ENCODE data around the gene TSPAN16. TPM values are rescaled to one million over a fixed set of nuclear protein-coding genes. Genes with fewer than 3 reads are reported as not detected.

The TSPAN16 gene, protein sequence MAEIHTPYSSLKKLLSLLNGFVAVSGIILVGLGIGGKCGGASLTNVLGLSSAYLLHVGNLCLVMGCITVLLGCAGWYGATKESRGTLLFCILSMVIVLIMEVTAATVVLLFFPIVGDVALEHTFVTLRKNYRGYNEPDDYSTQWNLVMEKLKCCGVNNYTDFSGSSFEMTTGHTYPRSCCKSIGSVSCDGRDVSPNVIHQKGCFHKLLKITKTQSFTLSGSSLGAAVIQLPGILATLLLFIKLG
- not detected in 5 replicates for total RNA-seq (2022; extraction: Qiagen RNA extraction)

DNA sequence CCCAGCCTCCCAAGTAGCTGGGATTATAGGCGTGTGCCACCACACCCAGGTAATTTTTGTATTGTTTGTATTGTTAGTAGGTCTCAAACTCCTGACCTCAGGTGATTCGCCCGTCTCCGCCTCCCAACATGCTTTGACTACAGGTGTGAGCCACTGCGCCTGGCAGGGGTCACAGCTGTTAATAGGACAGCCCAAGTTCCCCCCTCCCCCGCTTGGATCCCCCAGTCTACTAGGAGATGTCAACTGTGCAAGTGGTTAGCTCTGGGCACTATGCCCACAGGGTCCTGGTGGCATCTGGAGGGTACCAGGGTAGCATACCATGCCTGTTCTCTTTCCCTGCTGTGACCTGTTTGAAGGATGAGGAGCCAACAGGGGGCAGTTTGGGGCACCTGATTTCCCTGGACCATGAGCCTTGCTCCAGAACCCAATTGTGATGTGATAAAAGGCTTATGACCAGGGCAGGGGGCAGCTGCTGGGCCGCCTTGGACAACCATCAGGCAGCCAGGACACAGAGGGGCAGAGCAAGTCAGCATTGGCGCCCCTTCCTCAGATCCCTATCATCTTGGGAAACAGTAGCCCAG is at the start of gene TSPAN16:
TSS of gene TSPAN16 (plus strand) at position 496 of the 581 bp plus-strand sequence. CDS start 138 bp downstream, outside the sequence.

DNA sequence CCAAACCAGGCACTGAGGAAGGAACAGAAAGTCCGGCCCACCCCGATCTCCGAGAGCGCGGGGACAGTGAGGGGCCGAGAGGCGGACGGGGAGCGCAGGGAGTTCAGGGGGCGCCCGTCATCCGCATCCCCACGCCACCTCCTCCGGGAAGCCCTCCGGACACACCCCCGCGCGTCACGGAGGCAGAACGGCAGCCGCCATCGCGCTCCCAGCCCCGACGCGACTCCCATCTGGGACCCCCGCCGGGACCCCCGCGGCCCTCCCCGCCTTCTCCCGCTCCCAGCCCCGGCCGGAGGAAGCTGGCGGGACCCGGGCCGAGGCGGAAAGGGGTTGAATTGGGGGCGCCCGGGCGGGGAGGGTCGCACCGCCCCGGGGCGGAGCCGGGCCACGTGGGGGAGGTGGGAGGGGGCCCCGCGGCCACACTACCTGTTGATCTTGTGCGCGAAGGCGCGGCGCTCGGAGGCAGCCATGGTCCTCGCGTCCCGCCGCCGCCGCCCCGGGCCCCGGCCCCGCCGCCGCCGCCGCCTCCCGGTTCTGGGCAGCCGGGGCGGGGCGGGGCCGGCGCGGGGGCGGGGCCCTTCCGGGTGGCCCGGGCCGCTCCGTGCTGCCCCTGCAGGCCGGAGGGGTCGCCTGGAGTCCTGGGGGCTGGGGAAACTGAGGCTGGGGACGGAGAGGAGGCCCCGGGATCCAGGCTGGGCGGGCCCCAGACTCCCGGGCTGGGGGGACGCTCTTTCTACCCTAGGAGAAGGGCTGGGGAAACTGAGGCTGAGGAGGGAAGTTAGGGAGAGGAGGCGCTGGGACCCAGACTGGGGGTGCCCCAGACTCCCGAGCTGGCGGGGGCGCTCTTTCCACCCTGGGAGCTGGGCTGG is 33.8 kb upstream of the TSPAN16 start, which contains the start of gene DOCK6:
TSS of gene DOCK6 (minus strand) at position 554 of the 869 bp plus-strand sequence. CDS start at position 470, 84 bp downstream.

DNA sequence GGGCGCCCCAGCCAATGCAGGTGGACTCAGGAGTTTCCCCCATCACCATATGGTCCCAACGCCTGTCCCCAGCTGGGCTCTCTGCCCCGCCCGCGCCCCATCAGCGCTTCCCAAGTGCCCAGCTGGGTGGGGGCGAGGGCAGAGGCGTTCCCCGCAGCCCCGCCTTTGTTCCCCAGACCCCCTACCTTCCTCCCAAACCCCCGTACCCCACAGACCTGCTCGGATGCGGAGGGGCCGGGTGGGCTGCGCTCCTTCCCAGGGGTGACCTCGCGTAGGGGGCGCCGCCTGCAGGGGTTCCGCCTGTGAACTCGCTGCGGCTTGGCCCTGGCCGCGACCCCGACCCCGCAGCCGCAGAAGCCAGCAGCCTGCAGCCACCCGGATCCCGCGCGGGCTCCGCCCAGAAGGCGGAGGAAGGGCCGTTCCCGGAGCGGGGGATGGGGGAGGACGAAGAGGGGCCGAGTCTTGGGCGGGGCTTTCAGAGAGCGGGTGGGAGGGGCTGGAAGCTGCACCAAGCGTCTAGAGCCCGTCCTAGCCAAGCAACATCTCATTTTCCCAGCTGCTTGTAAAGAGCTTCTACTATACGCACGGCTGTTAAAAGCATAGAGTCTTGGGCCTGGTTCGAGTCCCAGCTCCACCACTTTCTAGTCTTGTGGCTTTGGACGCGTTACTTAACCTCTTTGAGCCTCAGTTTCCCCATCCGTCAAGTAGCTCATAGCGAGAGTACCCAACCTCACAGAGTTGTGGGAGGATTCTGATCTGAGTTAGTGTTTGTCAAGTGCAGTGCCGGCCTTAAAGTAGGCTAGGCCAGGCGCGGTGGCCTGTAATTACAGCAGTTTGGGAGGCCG is 43.5 kb downstream of the TSPAN16 start, which contains the start of gene RAB3D:
TSS of gene RAB3D (minus strand) at position 404 of the 845 bp plus-strand sequence. CDS start 2,258 bp downstream, outside the sequence.

DNA sequence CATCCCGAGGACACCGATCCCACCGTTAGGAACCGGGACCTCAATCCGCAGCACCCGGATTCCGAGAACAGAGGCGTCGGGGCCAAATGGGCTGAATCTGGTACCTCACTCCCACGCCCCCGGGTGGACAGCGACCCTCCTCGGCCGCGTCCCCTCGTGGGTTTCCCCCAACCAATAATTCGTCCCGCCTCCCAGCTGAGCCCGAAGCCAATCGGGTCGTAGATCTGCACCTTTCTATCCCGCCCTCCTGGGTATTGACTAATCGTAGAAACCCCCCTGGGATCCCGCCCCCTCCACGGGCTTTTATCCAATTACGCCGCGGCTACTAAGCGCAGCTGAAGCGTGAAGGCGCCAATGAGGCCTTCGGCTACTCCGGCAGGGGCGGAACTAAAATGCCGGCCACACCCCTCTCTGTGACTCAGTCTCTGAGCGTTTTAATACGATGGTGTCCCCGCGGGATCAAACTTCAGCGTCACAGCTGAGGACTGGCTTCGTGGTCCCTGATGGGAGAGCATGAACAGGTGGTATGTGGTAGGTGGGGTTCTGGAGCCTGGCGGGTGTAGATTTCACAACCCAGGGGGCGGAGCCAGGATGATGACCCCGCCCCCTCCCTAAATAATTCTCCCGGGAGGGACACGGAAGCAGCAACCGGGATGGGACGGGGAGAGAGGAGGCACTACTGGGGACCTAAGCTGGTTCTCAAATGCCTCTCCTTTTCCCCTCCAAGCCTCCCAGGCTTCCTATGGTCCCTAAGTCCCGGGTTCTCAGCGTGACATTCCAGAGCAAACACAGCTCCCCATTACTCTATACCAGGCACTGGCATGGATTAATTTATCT is 50.4 kb downstream of the TSPAN16 start, which contains the start of the genes CCDC159 and TMEM205:
TSS of gene CCDC159 (plus strand) at position 416 of the 837 bp plus-strand sequence. CDS start at position 504, 88 bp downstream.
TSS of gene TMEM205 (minus strand) at position 165 of the 837 bp plus-strand sequence. CDS start 649 bp downstream, outside the sequence.

DNA sequence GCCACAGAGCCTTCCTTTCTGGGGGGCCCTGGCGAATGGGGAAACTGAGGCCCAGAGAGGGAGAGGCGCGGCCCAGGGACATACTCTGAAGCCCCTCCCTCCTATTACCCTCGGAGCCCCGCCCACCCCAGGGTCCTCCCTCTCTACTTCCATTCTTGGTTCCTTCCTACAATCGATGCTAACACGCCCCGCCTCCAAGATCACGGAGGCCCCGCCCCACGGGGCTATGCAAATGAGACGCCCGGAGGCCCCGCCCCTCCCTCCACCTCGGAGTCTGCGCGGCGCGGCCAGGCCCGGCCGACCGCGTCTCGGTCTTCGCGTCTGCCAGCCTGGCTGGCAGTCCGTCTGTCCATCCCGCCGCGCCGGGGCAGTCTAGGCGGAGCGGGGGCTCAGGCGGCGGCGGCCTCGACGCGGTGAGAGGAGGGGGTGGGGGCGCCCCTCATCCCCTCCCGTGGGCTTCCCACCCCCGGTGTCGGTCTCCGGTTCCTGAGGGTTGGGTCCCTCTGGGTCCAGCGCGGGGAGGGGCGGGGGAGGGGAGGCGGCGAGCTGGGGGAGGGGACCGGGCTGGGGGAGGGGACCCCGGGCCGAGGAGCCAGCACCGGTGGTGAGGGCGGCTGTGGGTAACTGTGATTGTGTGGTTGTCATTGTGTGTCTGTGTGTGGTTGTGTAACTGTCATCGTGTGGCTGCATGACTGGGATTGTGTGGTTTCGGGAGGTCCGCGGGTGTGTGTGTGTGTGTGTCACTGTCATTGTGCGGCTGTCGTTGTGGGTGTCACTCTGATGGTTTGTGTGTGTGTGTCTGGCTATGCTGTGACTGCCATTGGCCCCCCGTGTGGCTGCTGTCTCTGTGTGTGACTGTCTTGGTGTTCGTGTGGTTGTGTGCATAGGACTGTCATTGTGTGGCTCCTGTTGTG is 59.5 kb downstream of the TSPAN16 start, which contains the start of gene PLPPR2:
TSS of gene PLPPR2 (plus strand) at position 273 of the 914 bp plus-strand sequence. CDS start 2,242 bp downstream, outside the sequence.

Other genes starting within 250 kb of the TSPAN16 start
- gene LDLR, start 206.7 kb upstream of the TSPAN16 start, total RNA-seq (2022; extraction: Qiagen RNA extraction) = 20.6 to 28.5 TPM (median 27.5 TPM) in 5 replicates
- 15.2 to 22.2 TPM (median 20.0 TPM) in 5 replicates for gene SPC24, start 140.4 kb upstream of the TSPAN16 start, total RNA-seq (2022; extraction: Qiagen RNA extraction)
- 38.3 to 64.7 TPM (median 53.7 TPM) in 5 replicates for gene KANK2, start 98.6 kb upstream of the TSPAN16 start, total RNA-seq (2022; extraction: Qiagen RNA extraction)
- gene ANGPTL8, start 56.5 kb upstream of the TSPAN16 start, total RNA-seq (2022; extraction: Qiagen RNA extraction) = not detected in 5 replicates
- gene DOCK6, start 33.6 kb upstream of the TSPAN16 start, total RNA-seq (2022; extraction: Qiagen RNA extraction) = 7.9 to 10.2 TPM (median 9.3 TPM) in 5 replicates
- gene RAB3D, start 43.5 kb downstream of the TSPAN16 start, total RNA-seq (2022; extraction: Qiagen RNA extraction) = 2.8 to 6.0 TPM (median 3.8 TPM) in 5 replicates
- 88.3 to 128 TPM (median 107 TPM) in 5 replicates for gene TMEM205, start 50.1 kb downstream of the TSPAN16 start, total RNA-seq (2022; extraction: Qiagen RNA extraction)
- 3.6 to 4.9 TPM (median 4.6 TPM) in 5 replicates for gene CCDC159, start 50.4 kb downstream of the TSPAN16 start, total RNA-seq (2022; extraction: Qiagen RNA extraction)
- 7.5 to 9.7 TPM (median 8.9 TPM) in 5 replicates for gene PLPPR2, start 59.3 kb downstream of the TSPAN16 start, total RNA-seq (2022; extraction: Qiagen RNA extraction)
- 1.3 to 2.4 TPM (median 1.8 TPM) in 5 replicates for gene SWSAP1, start 78.5 kb downstream of the TSPAN16 start, total RNA-seq (2022; extraction: Qiagen RNA extraction)
- 3.0 to 4.9 TPM (median 4.0 TPM) in 5 replicates for gene EPOR, start 88.2 kb downstream of the TSPAN16 start, total RNA-seq (2022; extraction: Qiagen RNA extraction)
- gene RGL3, start 123.2 kb downstream of the TSPAN16 start, total RNA-seq (2022; extraction: Qiagen RNA extraction) = 0.92 to 1.8 TPM (median 1.3 TPM) in 5 replicates
- gene ODAD3, start 139.0 kb downstream of the TSPAN16 start, total RNA-seq (2022; extraction: Qiagen RNA extraction) = 0.92 to 2.2 TPM (median 1.0 TPM) in 5 replicates
- gene PRKCSH, start 139.5 kb downstream of the TSPAN16 start, total RNA-seq (2022; extraction: Qiagen RNA extraction) = 242 to 279 TPM (median 253 TPM) in 5 replicates
- gene ELAVL3, start 184.9 kb downstream of the TSPAN16 start, total RNA-seq (2022; extraction: Qiagen RNA extraction) = 0.07 to 0.38 TPM (median 0.22 TPM) in 5 replicates
- gene ZNF653, start 209.7 kb downstream of the TSPAN16 start, total RNA-seq (2022; extraction: Qiagen RNA extraction) = 2.4 to 4.7 TPM (median 3.6 TPM) in 5 replicates
- 27.8 to 31.4 TPM (median 29.9 TPM) in 5 replicates for gene ECSIT, start 233.0 kb downstream of the TSPAN16 start, total RNA-seq (2022; extraction: Qiagen RNA extraction)
- gene CNN1, start 242.7 kb downstream of the TSPAN16 start, total RNA-seq (2022; extraction: Qiagen RNA extraction) = 0.20 to 0.46 TPM (median 0.35 TPM) in 5 replicates

Measured in A549 treated with Hydrocortisone at 1 μM for 4 hours (cell line).